OCI-LY7 (cell line): ENCODE measurements around the gene CNGA4.

Experiments
- CTCF ChIP-seq: fragments of 200-600 bp; sonication (generic); conservative IDR thresholded peaks from 2 replicates; pipeline ENCODE4 v1.5.1; 2014; ENCODE audit warnings: mild to moderate bottlenecking, antibody characterized with exemption, low read length, moderate library complexity, mixed read lengths
- EZH2phosphoT487 ChIP-seq: fragments of 200-600 bp; sonication (generic); IDR thresholded peaks from 2 replicates; pipeline ENCODE4 v1.6.1; 2018; ENCODE audit warnings: low read depth, borderline replicate concordance, mild to moderate bottlenecking, mixed run types, antibody characterized with exemption, low read length, moderate library complexity, mixed read lengths

- TF ChIP-seq CTCF (no peak), EZH2phosphoT487 (no peak)
These were observed 34.2 kb upstream of the CNGA4 start for GRCh38 chr11:6204706-6205105.
